ENCODE results near the gene NUP153. TPM values are rescaled to one million over a fixed set of nuclear protein-coding genes. Genes with fewer than 3 reads are reported as not detected.

The NUP153 gene
- total RNA-seq, 1 experiment from 2014 or later = 67.0 TPM

GRCh38 chr6:17584241-17584803 is 122.4 kb downstream of the NUP153 start:
- Mint-ChIP-seq H3K4me1 (no peaks in the 10 kb centered on the region), H3K27me3 (ENCODE audit: low read depth) (peaks cover 14% of the 10 kb centered on the region), H3K4me3 (no peak overlapping the region), H3K36me3 (no peaks in the 10 kb centered on the region), H3K27ac (no peak overlapping the region), H3K9me3 (peaks cover 8% of the 10 kb centered on the region)
- CTCF ChIA-PET = interaction anchor here (0.6 to 1.1 kb wide), 36 partner anchors 10 to 498 kb away, joined by 3 to 11 read pairs (median 4); partner anchors contain the start of genes CAP2 and FAM8A1
- DNase-seq (ENCODE audit: low spot score) = no peak
- peak; percentile 44 for ATAC-seq
- TF ChIP-seq ZNF416 (CRISPR knock-in tag; IDR thresholded peaks at IDR 0.05) (no peak), RORB (CRISPR knock-in tag; IDR thresholded peaks at IDR 0.05) (no peak), TEAD1 (CRISPR knock-in tag; IDR thresholded peaks at IDR 0.05) (no peak), PREB (CRISPR knock-in tag; IDR thresholded peaks at IDR 0.05; ENCODE audit: borderline replicate concordance) (no peak), TCF7 (CRISPR knock-in tag; IDR thresholded peaks at IDR 0.05; ENCODE audit: low read depth) (no peak)
- TF ChIP-seq, protein P1, sequence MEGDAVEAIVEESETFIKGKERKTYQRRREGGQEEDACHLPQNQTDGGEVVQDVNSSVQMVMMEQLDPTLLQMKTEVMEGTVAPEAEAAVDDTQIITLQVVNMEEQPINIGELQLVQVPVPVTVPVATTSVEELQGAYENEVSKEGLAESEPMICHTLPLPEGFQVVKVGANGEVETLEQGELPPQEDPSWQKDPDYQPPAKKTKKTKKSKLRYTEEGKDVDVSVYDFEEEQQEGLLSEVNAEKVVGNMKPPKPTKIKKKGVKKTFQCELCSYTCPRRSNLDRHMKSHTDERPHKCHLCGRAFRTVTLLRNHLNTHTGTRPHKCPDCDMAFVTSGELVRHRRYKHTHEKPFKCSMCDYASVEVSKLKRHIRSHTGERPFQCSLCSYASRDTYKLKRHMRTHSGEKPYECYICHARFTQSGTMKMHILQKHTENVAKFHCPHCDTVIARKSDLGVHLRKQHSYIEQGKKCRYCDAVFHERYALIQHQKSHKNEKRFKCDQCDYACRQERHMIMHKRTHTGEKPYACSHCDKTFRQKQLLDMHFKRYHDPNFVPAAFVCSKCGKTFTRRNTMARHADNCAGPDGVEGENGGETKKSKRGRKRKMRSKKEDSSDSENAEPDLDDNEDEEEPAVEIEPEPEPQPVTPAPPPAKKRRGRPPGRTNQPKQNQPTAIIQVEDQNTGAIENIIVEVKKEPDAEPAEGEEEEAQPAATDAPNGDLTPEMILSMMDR (IDR thresholded peaks at IDR 0.05) = peak; percentile 14
- TF ChIP-seq, protein P2, sequence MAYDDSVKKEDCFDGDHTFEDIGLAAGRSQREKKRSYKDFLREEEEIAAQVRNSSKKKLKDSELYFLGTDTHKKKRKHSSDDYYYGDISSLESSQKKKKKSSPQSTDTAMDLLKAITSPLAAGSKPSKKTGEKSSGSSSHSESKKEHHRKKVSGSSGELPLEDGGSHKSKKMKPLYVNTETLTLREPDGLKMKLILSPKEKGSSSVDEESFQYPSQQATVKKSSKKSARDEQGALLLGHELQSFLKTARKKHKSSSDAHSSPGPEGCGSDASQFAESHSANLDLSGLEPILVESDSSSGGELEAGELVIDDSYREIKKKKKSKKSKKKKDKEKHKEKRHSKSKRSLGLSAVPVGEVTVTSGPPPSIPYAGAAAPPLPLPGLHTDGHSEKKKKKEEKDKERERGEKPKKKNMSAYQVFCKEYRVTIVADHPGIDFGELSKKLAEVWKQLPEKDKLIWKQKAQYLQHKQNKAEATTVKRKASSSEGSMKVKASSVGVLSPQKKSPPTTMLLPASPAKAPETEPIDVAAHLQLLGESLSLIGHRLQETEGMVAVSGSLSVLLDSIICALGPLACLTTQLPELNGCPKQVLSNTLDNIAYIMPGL (CRISPR knock-in tag; IDR thresholded peaks at IDR 0.05) = no peak
- TF ChIP-seq, protein P3, sequence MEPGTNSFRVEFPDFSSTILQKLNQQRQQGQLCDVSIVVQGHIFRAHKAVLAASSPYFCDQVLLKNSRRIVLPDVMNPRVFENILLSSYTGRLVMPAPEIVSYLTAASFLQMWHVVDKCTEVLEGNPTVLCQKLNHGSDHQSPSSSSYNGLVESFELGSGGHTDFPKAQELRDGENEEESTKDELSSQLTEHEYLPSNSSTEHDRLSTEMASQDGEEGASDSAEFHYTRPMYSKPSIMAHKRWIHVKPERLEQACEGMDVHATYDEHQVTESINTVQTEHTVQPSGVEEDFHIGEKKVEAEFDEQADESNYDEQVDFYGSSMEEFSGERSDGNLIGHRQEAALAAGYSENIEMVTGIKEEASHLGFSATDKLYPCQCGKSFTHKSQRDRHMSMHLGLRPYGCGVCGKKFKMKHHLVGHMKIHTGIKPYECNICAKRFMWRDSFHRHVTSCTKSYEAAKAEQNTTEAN (CRISPR knock-in tag; IDR thresholded peaks at IDR 0.05) = no peak
- TF ChIP-seq, protein P4, sequence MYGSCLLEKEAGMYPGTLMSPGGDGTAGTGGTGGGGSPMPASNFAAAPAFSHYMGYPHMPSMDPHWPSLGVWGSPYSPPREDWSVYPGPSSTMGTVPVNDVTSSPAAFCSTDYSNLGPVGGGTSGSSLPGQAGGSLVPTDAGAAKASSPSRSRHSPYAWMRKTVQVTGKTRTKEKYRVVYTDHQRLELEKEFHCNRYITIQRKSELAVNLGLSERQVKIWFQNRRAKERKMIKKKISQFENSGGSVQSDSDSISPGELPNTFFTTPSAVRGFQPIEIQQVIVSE (CRISPR knock-in tag; IDR thresholded peaks at IDR 0.05; ENCODE audit: borderline replicate concordance) = no peak
- POLR2A ChIA-PET = no interaction called here

DNA sequence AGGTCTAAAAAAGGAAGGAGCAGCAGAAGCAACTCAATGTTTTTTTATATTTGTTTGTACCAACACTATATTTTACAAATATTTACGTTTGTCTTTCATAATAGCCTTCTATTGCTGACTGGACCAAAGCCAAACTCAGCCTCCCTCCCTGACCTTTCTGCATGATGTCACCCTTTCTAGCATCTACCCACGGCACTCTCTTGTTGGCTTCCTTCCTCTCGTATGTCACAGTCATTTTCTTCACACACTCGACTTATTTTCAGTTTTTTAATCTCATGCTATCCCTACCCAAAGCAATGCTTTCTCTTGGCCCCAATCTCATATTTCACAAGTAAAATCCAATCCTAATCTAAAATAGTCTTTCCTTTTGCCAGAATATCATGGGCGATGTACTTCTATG is 122.9 kb downstream of the NUP153 start:
- no peak for ATAC-seq
- no peak overlapping the region for H3K4me3 Mint-ChIP-seq
- POLR2A ChIA-PET = no interaction called here
- H3K4me1 Mint-ChIP-seq = no peaks in the 10 kb centered on the region
- no peaks in the 10 kb centered on the region for H3K36me3 Mint-ChIP-seq
- peaks cover 14% of the 10 kb centered on the region for H3K27me3 Mint-ChIP-seq (ENCODE audit: low read depth)
- DNase-seq (ENCODE audit: low spot score) = no peak
- CTCF ChIA-PET = interaction anchor here (0.6 to 1.1 kb wide), 35 partner anchors 10 to 497 kb away, joined by 3 to 11 read pairs (median 4); partner anchors contain the start of genes CAP2 and FAM8A1
- H3K9me3 Mint-ChIP-seq = peaks cover 8% of the 10 kb centered on the region
- H3K27ac Mint-ChIP-seq = no peak overlapping the region
- TF ChIP-seq KAT7 (CRISPR knock-in tag; IDR thresholded peaks at IDR 0.05; ENCODE audit: borderline replicate concordance) = no peak
- TF ChIP-seq ATF6 (CRISPR knock-in tag; IDR thresholded peaks at IDR 0.05) = no peak
- TF ChIP-seq NR3C1 (CRISPR knock-in tag; conservative IDR thresholded peaks at IDR 0.05; ENCODE audit: low read depth) = no peak
- no peak for TF ChIP-seq FOXJ3 (CRISPR knock-in tag; IDR thresholded peaks at IDR 0.05; ENCODE audit: borderline replicate concordance)
- TF ChIP-seq AFF4 (CRISPR knock-in tag; IDR thresholded peaks at IDR 0.05; ENCODE audit: borderline replicate concordance) = no peak
- TF ChIP-seq AR (CRISPR knock-in tag; IDR thresholded peaks at IDR 0.05) = no peak
- TF ChIP-seq ZMAT4 (CRISPR knock-in tag; IDR thresholded peaks at IDR 0.05) = no peak
- no peak for TF ChIP-seq SP1 (CRISPR knock-in tag; conservative IDR thresholded peaks at IDR 0.05)
- no peak for TF ChIP-seq SMAD3 (CRISPR knock-in tag; IDR thresholded peaks at IDR 0.05; ENCODE audit: borderline replicate concordance)

Measured in WTC11 (cell line).